Activated naive CD8-positive, alpha-beta T cell treated with anti-CD3 and anti-CD28 coated beads, Interleukin-2, amount 10 ng/mL, durations not matched to agents 7 days and 5 days (primary cell): Measurements from ENCODE around the gene GRIPAP1. TPM values are rescaled to one million over a fixed set of nuclear protein-coding genes. Genes with fewer than 3 reads are reported as not detected.
A peak's percentile ranks its signal among the peaks of the same experiment; 100 is the strongest.

Experiments used
- ATAC-seq: fragments of 150-1000 bp; cut with Tn5 transposase; one replicate; pipeline ENCODE4 v1.10.0; 2021; ENCODE audit warnings: low read depth, moderate library complexity
- POLR2A ChIA-PET: fragments of 350-600 bp; sonication (Branson Sonifier 250); formaldehyde crosslinking; loops from one replicate; lab custom pipeline; 2021; ENCODE audit warnings: antibody characterized with exemption; lab: Charles Lee
- DNase-seq: peaks from one replicate; pipeline ENCODE4 v3.0.0; 2021
- H3K27ac Mint-ChIP-seq: one replicate; pipeline ENCODE4 v1.8.0; 2022; ENCODE audit warnings: mild to moderate bottlenecking, mixed read lengths
- H3K27me3 Mint-ChIP-seq: one replicate; pipeline ENCODE4 v1.8.0; 2022; ENCODE audit warnings: mild to moderate bottlenecking, moderate library complexity, mixed read lengths
- H3K36me3 Mint-ChIP-seq: one replicate; pipeline ENCODE4 v1.8.0; 2021; ENCODE audit warnings: mild to moderate bottlenecking, mixed read lengths
- H3K4me1 Mint-ChIP-seq: one replicate; pipeline ENCODE4 v1.8.0; 2021; ENCODE audit warnings: mixed read lengths
- H3K4me3 Mint-ChIP-seq: one replicate; pipeline ENCODE4 v1.8.0; 2022; ENCODE audit warnings: mild to moderate bottlenecking, moderate library complexity, mixed read lengths
- H3K9me3 Mint-ChIP-seq: one replicate; pipeline ENCODE4 v1.8.0; 2021; ENCODE audit warnings: mixed read lengths
- total RNA-seq, 2 experiments: library from RNA; stranded (reverse); gene quantifications; one replicate each; pipeline ENCODE4 v1.2.3, GENCODE V29; 2021

GRIPAP1 gene
- 100 to 1,000 TPM; 116 to 123 TPM for total RNA-seq

DNA sequence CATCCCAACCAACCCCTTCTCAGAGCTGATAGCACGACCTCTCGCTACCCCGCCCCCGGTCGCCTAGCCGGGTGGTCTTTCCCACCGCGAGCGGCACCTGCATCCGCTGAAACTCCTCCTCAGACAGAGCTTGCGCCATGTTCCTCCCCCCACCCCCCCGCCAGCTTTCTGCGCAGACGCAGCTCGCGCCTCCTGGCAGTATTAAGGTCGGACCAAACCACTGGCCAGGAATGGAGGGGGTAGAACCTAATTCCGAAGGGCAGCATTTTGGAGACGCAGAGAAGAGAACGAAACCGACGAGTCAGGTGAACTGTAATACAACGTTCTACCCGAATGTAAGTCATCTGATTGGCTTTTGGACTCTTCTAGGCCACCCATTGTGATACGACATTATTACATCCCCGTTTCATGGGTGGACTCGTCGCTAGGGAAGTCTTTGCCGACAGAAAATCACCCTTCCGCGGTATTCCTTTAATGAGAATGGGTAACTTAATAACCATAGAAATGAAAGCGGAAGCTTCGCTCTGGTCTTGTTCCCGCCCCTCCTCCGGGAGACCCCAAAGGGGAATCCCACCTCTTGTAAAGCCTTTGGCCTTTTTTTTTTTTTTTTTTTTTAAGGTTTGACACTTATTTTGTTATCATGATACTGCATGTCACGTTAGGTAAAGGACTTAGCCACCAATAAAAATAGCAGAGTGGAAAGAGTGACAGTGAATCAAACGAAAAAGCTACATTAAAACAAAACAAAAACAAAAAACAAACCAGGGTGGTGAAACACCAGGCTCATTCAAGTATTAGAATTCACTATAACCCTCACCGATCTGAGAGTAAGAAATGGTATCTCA is at the start of gene GRIPAP1:
GRIPAP1 (minus strand) TSS at position 174 of the 845 bp plus-strand sequence; CDS start at position 139, 35 bp downstream.
- Mint-ChIP-seq H3K4me3 (peak within 1 kb of the TSS; percentile 99), H3K9me3 (no peaks in the 10 kb centered on the region), H3K4me1 (peaks cover 18% of the 10 kb centered on the region), H3K36me3 (peaks cover 26% of the 10 kb centered on the region), H3K27me3 (no peaks in the 10 kb centered on the region), H3K27ac (peak within 1 kb of the TSS; percentile 97)
- POLR2A ChIA-PET: interaction anchor here (0.6 to 2.0 kb wide), 14 partner anchors 10 to 1784 kb away, joined by 3 to 15 read pairs (median 4); partner anchors contain the start of genes KCND1, OTUD5, PQBP1 and PRAF2
- peak; percentile 79 for ATAC-seq
- peak; percentile 73 for DNase-seq

- H3K27me3 Mint-ChIP-seq: peaks cover 2% of the 10 kb centered on the region
- POLR2A ChIA-PET: interaction anchor here (1.1 to 4.7 kb wide), 4 partner anchors 42 to 112 kb away, joined by 3 to 19 read pairs (median 10); partner anchors contain the start of genes GRIPAP1 and OTUD5
- DNase-seq: no peak
Observed at GRCh38 chrX:49043987-49044281, 41.9 kb upstream of the GRIPAP1 start.

GRCh38 chrX:49043220-49043986 is 41.3 kb upstream of the GRIPAP1 start, which contains the start of gene TFE3:
TFE3 (minus strand) TSS chrX:49043357; CDS start chrX:49043226, 131 bp downstream.
- Mint-ChIP-seq H3K4me1 (peaks cover 26% of the 10 kb centered on the region), H3K27ac (peak within 1 kb of the TSS; percentile 91), H3K27me3 (peaks cover 2% of the 10 kb centered on the region), H3K9me3 (no peaks in the 10 kb centered on the region), H3K36me3 (peaks cover 8% of the 10 kb centered on the region), H3K4me3 (peak within 1 kb of the TSS; percentile 91)
- POLR2A ChIA-PET: interaction anchor here (0.5 to 4.7 kb wide), 11 partner anchors 41 to 127 kb away, joined by 3 to 19 read pairs (median 3); partner anchors contain the start of genes GRIPAP1, KCND1 and OTUD5
- ATAC-seq (peak; percentile 88), DNase-seq (peak; percentile 87)

More at GRCh38 chrX:49043987-49044281, 41.9 kb upstream of the GRIPAP1 start:
- H3K9me3 Mint-ChIP-seq: no peaks in the 10 kb centered on the region
- peak overlapping the region; percentile 91 for H3K27ac Mint-ChIP-seq
- no peak for ATAC-seq
- H3K4me3 Mint-ChIP-seq: peak overlapping the region; percentile 91
- peaks cover 2% of the 10 kb centered on the region for H3K36me3 Mint-ChIP-seq
- peaks cover 26% of the 10 kb centered on the region for H3K4me1 Mint-ChIP-seq

GRCh38 chrX:49042581-49043219 is 40.6 kb upstream of the GRIPAP1 start:
- ATAC-seq (peak; percentile 6), DNase-seq (no peak)
- Mint-ChIP-seq H3K27ac (peak overlapping the region; percentile 91), H3K27me3 (peaks cover 2% of the 10 kb centered on the region), H3K4me1 (peaks cover 26% of the 10 kb centered on the region), H3K9me3 (no peaks in the 10 kb centered on the region), H3K36me3 (peaks cover 11% of the 10 kb centered on the region), H3K4me3 (peak overlapping the region; percentile 91)
- POLR2A ChIA-PET: interaction anchor here (0.5 to 4.7 kb wide), 11 partner anchors 10 to 126 kb away, joined by 3 to 19 read pairs (median 3); partner anchors contain the start of genes GRIPAP1, KCND1 and OTUD5

DNA sequence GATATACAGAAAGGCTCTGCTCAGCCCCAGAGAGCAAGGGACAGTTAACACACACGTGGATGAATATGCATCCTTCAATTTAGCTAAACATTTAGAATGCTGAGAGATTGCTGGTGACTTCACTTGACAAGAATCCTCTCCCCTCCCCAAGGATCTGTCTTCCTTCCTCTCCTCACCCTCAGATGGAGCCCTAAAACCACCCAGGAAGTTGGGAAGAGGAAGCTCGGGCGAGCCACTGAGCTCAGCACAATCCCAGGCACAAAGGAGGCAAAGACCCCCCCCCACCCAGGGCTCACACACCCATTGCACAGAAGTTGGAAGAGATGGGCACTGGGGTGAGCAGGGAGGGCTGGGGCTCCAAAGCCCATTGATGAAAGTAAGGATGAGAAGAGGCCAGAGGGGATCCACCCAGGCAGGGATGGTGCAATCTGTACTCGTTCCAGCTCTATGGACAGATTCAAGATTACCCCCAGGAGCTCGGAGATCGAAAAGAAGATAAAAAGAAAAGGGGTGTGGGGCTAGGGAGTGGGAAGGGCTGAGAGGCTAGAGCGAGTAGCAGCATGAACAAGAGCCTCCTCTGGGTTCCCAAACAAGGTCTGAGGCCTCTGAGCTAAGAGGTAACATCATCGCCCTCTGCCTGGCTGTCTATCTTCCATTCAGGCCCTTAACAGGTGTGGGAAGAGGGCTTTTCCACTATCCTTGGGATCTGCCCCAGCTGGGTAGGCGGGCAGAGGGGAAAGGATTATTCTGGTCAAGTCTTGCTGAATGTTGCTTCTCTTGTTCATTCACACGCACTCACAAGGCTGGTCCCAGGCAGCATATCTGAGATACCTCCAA is 39.9 kb upstream of the GRIPAP1 start:
- H3K4me1 Mint-ChIP-seq: peaks cover 26% of the 10 kb centered on the region
- peak overlapping the region; percentile 91 for H3K4me3 Mint-ChIP-seq
- peaks cover 15% of the 10 kb centered on the region for H3K36me3 Mint-ChIP-seq
- H3K9me3 Mint-ChIP-seq: no peaks in the 10 kb centered on the region
- H3K27me3 Mint-ChIP-seq: no peaks in the 10 kb centered on the region
- ATAC-seq (no peak), DNase-seq (no peak)
- H3K27ac Mint-ChIP-seq: peak overlapping the region; percentile 91
- POLR2A ChIA-PET: interaction anchor here (1.0 to 4.7 kb wide), 7 partner anchors 11 to 105 kb away, joined by 3 to 19 read pairs (median 5); partner anchors contain the start of genes GRIPAP1, KCND1 and OTUD5

DNA sequence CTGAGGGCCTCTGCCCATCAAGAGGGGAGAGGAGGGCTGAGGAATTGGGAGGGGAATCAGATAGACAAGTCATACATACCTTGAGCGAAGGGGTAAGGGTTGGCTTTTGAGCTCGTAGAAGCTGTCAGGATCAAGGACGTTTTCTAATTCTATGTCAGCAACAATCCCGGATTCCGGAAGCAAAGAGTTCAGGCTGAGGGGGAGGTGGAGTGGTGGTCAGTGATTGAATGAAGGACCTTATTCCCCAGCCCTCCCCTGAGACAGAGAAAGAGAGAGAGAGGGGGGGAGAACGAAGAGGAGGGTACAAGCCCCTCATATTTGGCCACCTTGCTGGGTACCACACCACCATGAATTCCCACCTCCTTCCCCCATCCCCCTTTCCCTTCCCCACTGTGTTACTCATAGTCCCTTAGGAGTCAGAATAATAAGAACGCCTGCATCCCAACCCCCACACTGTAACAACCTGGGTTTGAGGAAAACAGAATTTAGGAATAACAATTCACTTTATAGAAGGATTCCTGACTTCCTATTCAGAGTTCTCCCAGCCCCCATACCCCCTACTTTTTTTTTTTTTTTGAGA is 38.4 kb upstream of the GRIPAP1 start:
- H3K4me3 Mint-ChIP-seq: peak overlapping the region; percentile 63
- no peaks in the 10 kb centered on the region for H3K27me3 Mint-ChIP-seq
- POLR2A ChIA-PET: interaction anchor here (1.0 to 4.7 kb wide), 2 partner anchors 35 to 82 kb away, joined by 3 to 19 read pairs; partner anchors contain the start of gene OTUD5
- H3K36me3 Mint-ChIP-seq: peaks cover 15% of the 10 kb centered on the region
- DNase-seq: no peak
- no peak for ATAC-seq
- H3K4me1 Mint-ChIP-seq: peaks cover 26% of the 10 kb centered on the region
- peak overlapping the region; percentile 82 for H3K27ac Mint-ChIP-seq
- H3K9me3 Mint-ChIP-seq: no peaks in the 10 kb centered on the region

DNA sequence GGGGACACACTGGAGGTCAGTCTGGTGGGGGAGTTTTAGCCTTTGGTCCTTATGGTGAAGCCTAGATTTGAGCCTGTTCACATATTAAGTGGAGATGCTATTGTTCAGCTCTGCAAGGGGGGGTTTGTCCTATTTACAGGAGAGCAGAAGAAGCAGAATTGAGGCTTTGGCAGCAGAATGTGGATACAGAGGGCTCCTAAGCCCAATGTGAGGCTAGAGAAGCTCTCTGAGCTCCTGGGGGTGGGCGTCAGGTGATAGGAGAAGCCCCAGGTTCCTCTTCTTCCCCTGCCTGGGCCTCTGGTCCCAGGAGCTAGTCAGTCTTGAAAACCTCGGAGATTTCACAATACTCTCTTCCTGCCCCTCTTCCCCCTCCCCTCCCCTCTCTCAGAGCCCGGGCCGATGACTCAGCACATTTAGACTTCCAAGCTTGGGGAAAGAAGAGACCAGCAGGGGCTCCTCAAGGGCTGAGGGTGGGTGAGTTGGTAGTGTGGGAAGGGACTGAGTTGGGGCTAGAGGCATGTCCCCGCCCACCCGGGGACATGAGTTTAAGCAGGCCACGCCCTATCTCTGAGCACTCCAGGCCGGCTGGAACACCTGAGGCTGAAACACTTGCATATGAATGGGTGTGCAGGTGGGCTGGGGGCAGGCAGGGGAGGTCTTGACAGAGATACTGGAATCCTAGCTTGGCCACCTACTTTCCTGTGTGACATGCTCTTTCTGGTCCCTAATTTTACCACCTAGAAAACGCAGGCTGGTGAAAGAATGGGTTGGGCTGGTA is 37.7 kb upstream of the GRIPAP1 start:
- Mint-ChIP-seq H3K27me3 (no peaks in the 10 kb centered on the region), H3K4me1 (peaks cover 26% of the 10 kb centered on the region), H3K4me3 (peak overlapping the region; percentile 63), H3K36me3 (peaks cover 15% of the 10 kb centered on the region), H3K9me3 (no peaks in the 10 kb centered on the region), H3K27ac (peak overlapping the region; percentile 82)
- POLR2A ChIA-PET: interaction anchor here (1.0 to 4.7 kb wide), 2 partner anchors 34 to 81 kb away, joined by 3 to 19 read pairs; partner anchors contain the start of gene OTUD5
- ATAC-seq (peak; percentile 7), DNase-seq (peak; percentile 43)

DNA sequence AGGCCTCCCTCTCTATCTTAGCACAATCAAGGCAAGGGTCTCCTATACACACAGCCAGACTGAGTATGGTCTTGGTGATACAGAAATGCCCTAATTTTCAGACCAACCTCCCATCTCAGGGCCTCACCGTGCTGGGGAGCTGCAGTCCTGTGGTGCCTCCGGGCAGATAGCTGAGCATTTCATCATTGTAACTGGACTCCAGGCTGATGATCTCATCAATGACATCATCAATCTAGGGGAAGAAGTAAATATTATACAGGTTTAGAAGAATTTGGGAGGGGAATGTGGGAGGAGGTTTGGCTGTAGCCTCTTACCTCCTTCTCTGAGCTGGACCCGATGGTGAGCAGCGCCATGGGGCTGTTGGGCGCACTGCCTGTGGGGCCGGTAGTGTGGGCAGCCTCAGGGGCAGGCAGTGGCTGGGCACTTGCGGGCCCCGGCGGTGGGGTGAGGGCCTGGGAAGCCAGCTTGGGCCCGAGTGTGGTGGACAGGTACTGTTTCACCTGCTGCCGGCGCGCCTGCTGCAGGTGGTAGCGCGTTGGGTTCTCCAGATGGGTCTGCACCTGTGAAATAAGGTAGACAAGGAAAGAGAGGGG is 35.9 kb upstream of the GRIPAP1 start:
- Mint-ChIP-seq H3K4me1 (peaks cover 22% of the 10 kb centered on the region), H3K9me3 (no peaks in the 10 kb centered on the region), H3K27ac (no peak overlapping the region), H3K4me3 (no peak overlapping the region), H3K27me3 (no peaks in the 10 kb centered on the region), H3K36me3 (peaks cover 20% of the 10 kb centered on the region)
- ATAC-seq (no peak), DNase-seq (no peak)
- POLR2A ChIA-PET: no interaction called here

- POLR2A ChIA-PET: interaction anchor here (0.5 kb wide), 1 partner anchor 156 kb away, joined by 3 read pairs; the partner anchor contains the start of gene PRICKLE3
- Mint-ChIP-seq H3K36me3 (peaks cover 7% of the 10 kb centered on the region), H3K4me1 (no peaks in the 10 kb centered on the region)
Observed at GRCh38 chrX:49030283-49030682, 28.2 kb upstream of the GRIPAP1 start.

DNA sequence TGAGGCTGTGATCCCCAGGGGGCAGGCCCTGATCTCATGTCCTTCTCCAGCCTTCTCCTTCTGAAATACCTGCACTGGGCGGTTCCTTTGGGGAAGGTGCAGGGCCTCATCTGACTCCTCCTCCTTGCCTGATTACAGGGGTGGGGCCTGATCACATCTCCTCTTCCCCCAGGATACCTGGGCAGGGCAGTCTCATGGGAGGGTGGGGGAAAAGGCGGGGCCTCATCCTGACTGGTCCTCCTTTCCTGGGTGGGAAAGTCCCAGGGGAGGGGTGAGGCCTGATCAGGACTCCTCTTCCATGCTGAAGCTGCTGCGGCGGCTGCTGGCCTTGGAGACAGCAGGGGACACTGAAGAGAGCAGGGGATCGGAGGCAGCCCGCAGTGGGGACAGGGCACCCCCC is 27.8 kb upstream of the GRIPAP1 start:
- Mint-ChIP-seq H3K27me3 (no peaks in the 10 kb centered on the region), H3K27ac (no peak overlapping the region), H3K36me3 (peaks cover 7% of the 10 kb centered on the region), H3K4me3 (no peak overlapping the region), H3K4me1 (no peaks in the 10 kb centered on the region), H3K9me3 (no peaks in the 10 kb centered on the region)
- POLR2A ChIA-PET: no interaction called here
- no peak for ATAC-seq
- no peak for DNase-seq

More at GRCh38 chrX:49030283-49030682, 28.2 kb upstream of the GRIPAP1 start:
- Mint-ChIP-seq H3K27ac (no peak overlapping the region), H3K4me3 (no peak overlapping the region), H3K27me3 (no peaks in the 10 kb centered on the region), H3K9me3 (no peaks in the 10 kb centered on the region)
- DNase-seq: no peak
- no peak for ATAC-seq
